GM19397 (cell line): ENCODE measurements around the gene CD300LB.

Experiments
- ATAC-seq: cut with Tn5 transposase; IDR thresholded peaks from one replicate; pipeline ENCODE4 v1.9.1; 2021; ENCODE audit warnings: mild to moderate bottlenecking, moderate library complexity; ENCODE audit not compliant: unreplicated experiment

CD300LB gene

DNA sequence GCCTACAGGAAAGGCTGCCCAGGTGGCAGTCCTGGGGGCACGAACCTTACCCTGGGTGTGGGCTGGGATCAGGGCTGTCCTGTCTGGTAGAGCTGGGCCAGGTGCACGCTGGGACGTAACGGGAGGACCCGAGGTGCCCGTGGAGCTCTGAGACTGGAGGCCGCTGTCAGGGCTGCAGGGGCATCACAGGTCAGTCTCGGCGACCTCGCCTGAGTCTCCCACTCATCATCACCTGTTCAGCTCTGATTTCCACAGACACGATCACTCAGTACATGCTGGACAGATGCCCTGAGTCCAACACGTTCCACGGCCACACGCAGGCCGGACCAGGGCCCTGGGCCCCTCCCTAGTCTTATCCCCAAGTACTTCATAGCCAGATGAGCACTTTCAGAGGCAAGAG, 19.3 kb upstream of the CD300LB start:
- no peak for ATAC-seq

DNA sequence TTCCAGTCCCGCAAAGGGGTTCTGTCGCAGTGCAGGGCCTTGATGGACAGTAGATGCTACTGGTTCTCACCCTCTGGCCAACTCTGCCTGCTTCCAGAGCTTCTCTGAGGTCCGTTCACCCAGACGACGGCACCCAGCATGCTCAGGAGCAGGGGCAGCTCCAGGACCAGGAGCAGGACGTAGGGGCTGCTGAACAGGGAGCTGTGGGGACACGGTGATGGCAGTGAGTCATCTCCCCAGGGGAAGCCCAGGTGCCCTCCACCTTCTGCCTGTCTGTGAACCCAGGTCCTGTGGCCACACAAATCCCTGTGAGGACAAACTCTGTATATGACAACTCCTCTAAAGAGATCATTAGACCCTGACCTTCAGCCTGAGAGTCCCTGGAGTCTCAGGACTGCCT, 18.1 kb upstream of the CD300LB start:
- no peak for ATAC-seq

DNA sequence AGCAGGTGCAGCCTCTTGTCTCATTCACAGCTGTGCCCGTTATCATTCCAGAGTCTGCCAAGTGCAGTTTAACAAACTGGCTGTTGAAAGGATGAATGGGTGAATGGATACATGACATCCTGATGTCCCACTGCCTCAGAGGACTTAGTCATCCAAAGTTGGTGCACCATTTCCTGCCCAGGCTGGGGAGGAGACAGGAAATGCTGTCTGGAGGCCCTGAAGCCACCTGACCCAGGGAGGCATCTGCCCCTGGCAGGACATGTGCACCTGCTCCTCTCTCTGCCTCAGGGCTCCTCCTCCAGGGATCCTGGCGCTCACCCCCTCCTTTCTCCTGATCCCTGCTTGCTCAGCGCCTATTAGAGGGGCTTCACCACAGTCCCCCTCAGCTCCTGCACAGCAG, 16.5 kb upstream of the CD300LB start:
- ATAC-seq, result no peak

DNA sequence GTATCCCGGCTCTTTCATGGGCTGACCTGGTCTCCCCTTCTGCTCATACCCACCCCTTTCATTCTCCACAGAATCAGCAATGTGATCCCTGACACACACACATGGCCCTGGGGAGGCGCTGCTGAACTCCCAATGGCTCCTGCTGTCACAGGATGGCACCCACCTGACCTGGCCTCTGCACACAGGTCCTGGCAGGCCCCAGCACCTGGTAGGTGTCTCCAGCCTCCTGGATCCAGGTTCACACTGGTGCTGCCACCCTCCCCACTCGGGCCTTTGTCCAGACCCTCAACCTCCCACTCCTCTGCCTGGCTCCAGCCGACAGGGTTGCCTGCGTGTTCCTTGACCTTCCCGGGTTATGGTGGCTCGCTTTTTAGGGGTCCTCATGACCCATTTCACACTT, 16.0 kb upstream of the CD300LB start:
- ATAC-seq, result no peak

DNA sequence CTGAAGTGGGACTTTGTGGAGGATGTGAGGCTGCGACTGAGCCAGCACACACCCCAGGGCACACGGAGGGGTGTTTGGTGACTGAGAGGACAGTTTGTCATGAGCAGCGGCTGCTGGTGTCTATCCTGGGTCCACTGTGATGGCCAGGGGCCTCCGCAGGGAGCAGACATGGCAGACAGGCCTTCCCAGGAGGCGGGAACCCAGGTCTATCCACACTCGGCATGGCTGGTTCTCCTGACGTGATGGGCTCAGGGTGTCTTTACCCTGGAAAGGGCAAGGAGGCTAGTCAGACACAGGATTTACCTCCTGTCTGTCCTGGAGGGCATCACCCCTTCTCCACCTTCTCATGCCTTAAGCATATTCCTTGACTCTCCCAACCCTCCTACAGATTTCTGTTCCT, 15.3 kb upstream of the CD300LB start:
- no peak for ATAC-seq

GRCh38 chr17:74545843-74546230, 14.6 kb upstream of the CD300LB start, which contains the start of gene CD300C:
CD300C (minus strand) TSS chr17:74546115; CDS start chr17:74545782, 333 bp downstream.
- ATAC-seq, result no peak

DNA sequence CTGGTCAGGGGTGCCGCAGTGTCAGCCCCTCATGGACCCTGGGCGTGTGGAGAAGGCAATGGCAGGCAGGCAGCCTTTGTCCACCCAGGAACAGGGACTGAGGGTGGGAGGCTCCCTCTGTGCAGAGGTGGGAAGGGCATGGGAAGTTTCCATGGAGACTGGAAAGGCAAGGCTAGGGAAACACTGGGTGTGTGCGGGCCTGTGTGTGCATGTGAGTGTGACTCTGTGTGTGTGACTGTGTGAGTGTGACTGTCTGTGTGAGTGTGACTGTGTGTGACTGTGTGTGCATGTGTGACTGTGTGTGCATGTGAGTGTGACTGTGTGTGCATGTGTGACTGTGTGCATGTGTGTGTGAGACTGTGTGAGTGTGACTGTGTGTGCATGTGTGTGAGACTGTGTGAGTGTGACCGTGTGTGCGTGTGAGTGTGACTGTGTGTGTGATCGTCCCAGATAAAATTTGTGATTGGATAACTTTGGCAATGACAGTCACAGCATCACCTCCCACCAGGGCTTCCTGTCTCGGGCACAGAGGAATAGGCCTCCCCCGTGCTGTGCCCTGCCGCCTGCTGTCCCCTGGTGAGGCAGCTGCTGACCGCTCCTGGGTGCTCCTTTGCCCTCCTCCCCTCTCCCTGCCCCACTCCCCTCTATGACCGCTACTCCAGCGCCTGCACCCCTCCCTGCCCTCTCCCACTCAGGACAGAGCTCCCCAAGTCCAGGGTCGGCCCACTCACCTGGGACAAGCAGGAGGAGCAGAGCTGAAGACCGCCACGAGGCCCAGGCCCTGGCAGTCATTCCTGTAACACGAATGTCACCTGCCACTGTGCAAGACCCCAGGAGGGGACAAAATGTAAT, 13.9 kb upstream of the CD300LB start:
- ATAC-seq, result no peak

- ATAC-seq, result no peak
Measured at GRCh38 chr17:74543891-74544760, 12.9 kb upstream of the CD300LB start.

GRCh38 chr17:74543406-74543805, 12.1 kb upstream of the CD300LB start:
- ATAC-seq, result no peak

DNA sequence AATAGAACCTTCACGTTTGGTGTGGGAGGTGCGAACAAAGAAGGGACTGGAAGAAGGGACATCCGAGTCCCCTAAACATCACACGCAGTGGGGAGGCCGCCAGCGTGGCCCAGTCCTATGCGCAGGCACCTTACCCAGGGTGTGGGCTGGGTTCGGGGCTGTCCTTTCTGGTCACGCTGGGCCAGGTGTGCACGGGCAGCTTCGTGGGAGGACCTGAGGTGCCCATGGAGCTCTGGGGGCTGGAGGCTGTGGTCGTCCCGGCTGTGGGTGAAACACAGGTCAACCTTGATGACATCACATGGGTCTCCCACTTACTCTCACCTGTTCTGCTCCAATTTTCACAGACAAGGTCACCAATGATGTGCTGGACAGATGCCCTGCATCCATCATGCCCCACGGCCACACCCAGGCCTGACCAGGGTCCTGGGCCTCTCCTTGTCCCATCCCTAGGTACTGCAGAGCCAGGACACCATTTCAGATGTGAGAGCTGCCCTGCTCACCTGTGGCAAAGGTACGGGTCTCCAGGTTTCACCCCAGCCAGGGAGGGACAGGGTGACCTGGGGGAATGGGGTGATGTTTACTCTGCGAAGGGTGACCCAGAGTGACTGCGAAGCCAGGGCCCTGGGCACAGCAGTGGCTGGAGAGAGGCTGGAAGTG, 11.6 kb upstream of the CD300LB start:
- no peak for ATAC-seq

- no peak for ATAC-seq
Measured at GRCh38 chr17:74542166-74542565, 10.9 kb upstream of the CD300LB start.

DNA sequence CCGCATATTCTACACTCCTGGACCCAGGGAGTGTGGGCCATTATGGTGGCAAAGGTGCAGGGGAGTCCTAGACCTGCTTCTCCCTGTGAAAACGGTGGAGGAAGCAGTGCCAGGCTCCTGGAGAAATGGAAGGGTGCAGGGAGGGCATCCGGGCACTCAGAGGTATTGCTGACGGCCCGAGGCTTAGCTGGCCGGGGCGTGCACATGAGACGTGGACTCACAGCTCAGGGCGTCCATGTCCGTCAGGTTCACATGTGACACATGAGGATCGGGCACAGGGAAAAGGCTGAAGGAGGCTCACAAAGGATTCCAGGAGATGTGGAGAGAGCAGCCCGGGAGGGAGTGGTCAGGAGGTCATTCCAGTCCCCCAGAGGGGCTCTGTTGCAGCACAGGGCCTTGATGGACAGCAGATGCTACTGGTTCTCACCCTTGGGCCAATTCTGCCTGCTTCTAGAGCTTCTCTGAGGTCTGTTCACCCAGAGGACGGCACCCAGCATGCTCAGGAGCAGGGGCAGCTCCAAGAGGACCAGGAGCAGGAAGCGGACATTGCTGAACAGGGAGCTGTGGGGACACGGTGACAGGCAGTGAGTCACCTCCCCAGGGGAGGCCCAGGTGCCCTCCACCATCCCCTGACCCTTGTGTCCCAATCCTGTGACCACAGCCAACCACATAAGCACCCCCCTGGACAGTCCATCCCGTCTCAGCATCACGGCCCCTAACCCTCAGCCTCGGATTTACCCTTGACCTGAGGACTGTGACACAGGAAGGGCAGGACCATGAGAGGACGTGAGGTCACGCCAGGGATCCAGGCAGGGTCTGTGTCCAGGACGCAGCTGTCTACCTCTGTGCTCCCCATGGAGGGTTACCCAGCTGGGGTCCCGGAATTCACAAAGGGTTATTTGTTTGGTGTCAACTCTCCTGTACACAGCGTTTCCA, 10.2 kb upstream of the CD300LB start:
- no peak for ATAC-seq

GRCh38 chr17:74539281-74539820, 8.1 kb upstream of the CD300LB start:
- no peak for ATAC-seq

DNA sequence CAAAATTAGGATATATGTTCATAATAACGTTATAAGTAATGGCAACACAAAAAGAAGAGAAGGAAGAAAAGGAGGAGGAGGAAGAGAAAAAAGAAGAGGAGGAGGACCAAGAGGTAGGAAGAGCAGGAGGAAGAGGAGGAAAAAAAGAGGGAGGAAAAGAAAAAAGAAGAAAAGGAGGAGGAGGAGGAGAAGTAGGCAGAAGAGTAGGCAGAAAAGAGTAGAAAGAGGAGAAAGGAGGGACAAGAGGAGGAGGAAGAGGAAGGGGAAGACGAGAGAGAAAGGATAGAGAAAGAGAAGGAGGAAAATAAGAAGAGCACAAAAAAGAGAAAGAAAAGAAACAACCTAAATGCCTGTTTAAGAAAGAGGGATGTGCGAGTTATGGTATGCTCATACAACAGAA, 5.6 kb upstream of the CD300LB start:
- no peak for ATAC-seq

GRCh38 chr17:74532115-74532514, 840 bp upstream of the CD300LB start:
- no peak for ATAC-seq

- ATAC-seq, result no peak
Measured at GRCh38 chr17:74530831-74531150, 484 bp downstream of the CD300LB start.

- no peak for ATAC-seq
Measured at GRCh38 chr17:74529243-74529642, 2.0 kb downstream of the CD300LB start.

DNA sequence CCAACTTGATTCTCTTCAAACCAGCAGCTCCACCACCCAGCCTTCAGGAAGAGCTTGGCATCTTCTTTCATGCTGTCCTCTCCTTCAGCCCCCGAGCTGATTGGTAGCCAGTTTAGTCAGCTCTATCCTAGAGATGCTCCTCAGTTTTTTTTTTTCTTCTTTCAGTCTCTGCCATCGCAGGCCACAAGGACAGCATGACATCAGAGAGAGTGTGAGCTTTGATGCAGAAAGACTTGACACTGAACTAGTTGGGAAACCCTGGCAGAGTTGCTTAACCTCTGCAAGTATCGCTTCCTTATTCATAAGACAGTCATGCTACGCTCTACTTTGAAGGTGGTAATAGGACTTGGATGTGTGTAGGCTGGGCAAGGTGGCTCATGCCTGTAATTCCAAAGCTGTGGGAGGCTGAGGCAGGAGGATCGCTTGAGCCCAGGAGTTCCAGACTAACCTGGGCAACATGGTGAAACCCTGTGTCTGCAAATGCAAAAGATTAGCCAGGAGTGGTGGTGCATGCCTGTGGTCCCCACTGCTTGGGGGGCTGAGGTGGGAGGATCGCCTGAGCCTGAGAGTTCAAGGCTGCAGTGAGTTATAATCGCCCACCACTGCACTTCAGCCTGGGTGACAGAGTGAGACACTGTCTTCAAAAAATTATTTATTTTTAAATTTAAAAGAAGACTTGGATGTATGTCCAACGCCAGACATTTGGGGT, 2.6 kb downstream of the CD300LB start:
- ATAC-seq, result peak; percentile 70

DNA sequence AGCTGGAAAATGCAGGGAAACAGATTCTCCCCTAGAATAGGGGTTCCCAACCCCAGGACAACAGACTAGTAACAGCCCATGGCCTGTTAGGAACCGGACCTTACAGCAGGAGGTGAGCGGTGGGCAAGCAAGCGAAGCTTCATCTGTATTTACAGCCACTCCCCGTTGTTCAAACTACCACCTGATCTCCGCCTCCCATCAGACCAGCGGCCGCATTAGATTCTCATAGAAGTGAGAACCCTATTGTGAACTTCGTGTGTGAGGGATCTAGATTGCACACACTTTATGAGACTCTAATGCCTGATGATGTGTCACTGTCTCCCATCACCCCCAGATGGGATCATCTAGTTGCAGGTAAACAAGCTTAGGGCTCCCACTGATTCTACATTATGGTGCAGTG, 3.5 kb downstream of the CD300LB start:
- ATAC-seq, result no peak

GRCh38 chr17:74527081-74527480, 4.2 kb downstream of the CD300LB start:
- no peak for ATAC-seq
